RKO (cell line): ENCODE results near the gene PRKAR2A.
A peak's percentile ranks its signal among the peaks of the same experiment; 100 is the strongest.
"Not testable (repeated sequence)": the region's sequence is repeated elsewhere in the genome, so short reads cannot be mapped to it uniquely, and the experiment has no call there.

Experiments used
- DNase-seq: peaks from one replicate; pipeline ENCODE4 v3.0.0-alpha.2; 2016; ENCODE audit warnings: low spot score

Gene PRKAR2A

GRCh38 chr3:48835650-48836366, 11.9 kb downstream of the PRKAR2A start:
- DNase-seq: no peak

GRCh38 chr3:48832684-48833083, 15.0 kb downstream of the PRKAR2A start:
- no peak for DNase-seq

GRCh38 chr3:48830715-48831114, 17.0 kb downstream of the PRKAR2A start:
- DNase-seq: no peak

GRCh38 chr3:48829525-48829924, 18.1 kb downstream of the PRKAR2A start:
- not testable (repeated sequence) for DNase-seq

- not testable (repeated sequence) for DNase-seq
These were observed 19.8 kb downstream of the PRKAR2A start for GRCh38 chr3:48827874-48828273.

- no peak for DNase-seq
These were observed 21.2 kb downstream of the PRKAR2A start for GRCh38 chr3:48826451-48826850.

- DNase-seq: no peak
These were observed 26.9 kb downstream of the PRKAR2A start for GRCh38 chr3:48820612-48821324.

- no peak for DNase-seq
These were observed 28.1 kb downstream of the PRKAR2A start for GRCh38 chr3:48819234-48820221.

GRCh38 chr3:48811524-48811923, 36.1 kb downstream of the PRKAR2A start:
- no peak for DNase-seq

- DNase-seq: no peak
These were observed 42.7 kb downstream of the PRKAR2A start for GRCh38 chr3:48804930-48805329.

GRCh38 chr3:48800831-48801230, 46.8 kb downstream of the PRKAR2A start:
- DNase-seq: not testable (repeated sequence)

- DNase-seq: no peak
These were observed 48.7 kb downstream of the PRKAR2A start for GRCh38 chr3:48798998-48799397.

- DNase-seq: no peak
These were observed 50.0 kb downstream of the PRKAR2A start for GRCh38 chr3:48797626-48798025.

- DNase-seq: no peak
These were observed 51.5 kb downstream of the PRKAR2A start for GRCh38 chr3:48795997-48796732.

- DNase-seq: not testable (repeated sequence)
These were observed 54.2 kb downstream of the PRKAR2A start for GRCh38 chr3:48793484-48793883.

- DNase-seq: no peak
These were observed 58.0 kb downstream of the PRKAR2A start for GRCh38 chr3:48789665-48790064.

- DNase-seq: no peak
These were observed 59.0 kb downstream of the PRKAR2A start for GRCh38 chr3:48788544-48789162.

- DNase-seq: peak; percentile 23
These were observed 63.1 kb downstream of the PRKAR2A start for GRCh38 chr3:48784426-48785120.

GRCh38 chr3:48783304-48783703, 64.4 kb downstream of the PRKAR2A start:
- no peak for DNase-seq

- no peak for DNase-seq
These were observed 65.6 kb downstream of the PRKAR2A start for GRCh38 chr3:48782046-48782445.

GRCh38 chr3:48778565-48778964, 69.1 kb downstream of the PRKAR2A start:
- not testable (repeated sequence) for DNase-seq
